Measurements from ENCODE around the gene ITSN2.
A peak's percentile ranks its signal among the peaks of the same experiment; 100 is the strongest.
"Not testable (repeated sequence)": the region's sequence is repeated elsewhere in the genome, so short reads cannot be mapped to it uniquely, and the experiment has no call there.

ITSN2 gene

DNA sequence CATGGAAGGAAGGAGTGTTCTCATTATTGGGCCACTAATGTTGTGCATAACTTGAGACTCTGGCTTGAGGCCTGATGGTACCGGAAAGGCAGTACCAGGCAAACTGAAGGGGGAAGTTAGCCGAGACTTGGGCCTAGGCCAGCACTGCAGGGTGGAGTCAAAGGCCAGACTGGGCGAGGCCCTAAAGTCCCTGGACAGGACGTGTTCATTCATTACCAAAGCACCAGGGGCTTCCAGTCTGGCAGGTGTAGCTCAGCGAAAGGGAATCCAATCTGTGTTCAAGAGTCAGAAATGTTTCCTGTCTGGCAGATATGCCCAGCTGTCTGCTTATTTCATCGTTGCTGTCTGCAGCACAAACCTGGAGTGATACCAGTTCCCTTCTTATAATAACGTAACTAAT is 4.7 kb upstream of the ITSN2 start:
- DNase-seq (ENCODE audit: extremely low spot score, insufficient read length, low read depth) (no peak), FAIRE-seq (peak; percentile 87)

DNA sequence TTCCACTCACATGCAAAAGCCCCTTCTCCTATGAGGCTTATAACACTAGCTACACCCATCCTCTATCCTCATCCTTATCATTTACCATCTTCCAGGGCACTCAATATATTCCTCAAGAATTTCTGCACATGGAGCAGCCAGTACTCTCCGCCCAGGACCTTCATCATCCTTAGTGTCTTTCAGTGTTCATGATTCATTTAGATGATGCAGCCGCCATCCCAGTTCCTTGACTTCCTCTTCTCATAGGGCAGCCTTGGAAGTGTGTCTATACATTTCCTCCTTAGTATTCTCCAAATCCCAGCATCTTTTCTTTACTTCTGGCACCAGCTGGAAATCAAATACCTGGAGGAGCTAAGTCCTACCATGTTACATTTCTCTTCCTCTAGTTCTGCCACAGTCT is 3.0 kb upstream of the ITSN2 start:
- DNase-seq (ENCODE audit: extremely low spot score, insufficient read length, low read depth), result no peak
- no peak for FAIRE-seq

DNA sequence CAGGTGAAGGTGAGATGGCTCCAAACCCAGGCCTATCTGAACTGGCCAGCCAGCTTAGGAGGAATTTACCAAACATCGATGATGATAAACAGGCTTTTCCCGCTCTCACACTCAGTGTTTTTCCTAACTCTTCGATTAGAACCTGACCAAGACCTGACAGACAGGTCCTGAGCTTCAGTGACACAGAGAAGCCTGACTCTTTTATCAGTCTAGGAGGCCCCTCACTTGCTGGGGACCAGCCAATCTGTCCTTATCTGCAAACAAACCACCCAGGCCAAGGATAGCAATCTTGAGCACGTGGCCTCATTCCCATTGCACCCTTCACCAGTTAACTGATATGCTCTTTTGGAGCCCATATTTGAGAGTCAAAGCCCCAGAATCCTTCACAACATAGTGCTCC is 1.9 kb upstream of the ITSN2 start:
- FAIRE-seq, result no peak
- DNase-seq (ENCODE audit: extremely low spot score, insufficient read length, low read depth), result no peak

DNA sequence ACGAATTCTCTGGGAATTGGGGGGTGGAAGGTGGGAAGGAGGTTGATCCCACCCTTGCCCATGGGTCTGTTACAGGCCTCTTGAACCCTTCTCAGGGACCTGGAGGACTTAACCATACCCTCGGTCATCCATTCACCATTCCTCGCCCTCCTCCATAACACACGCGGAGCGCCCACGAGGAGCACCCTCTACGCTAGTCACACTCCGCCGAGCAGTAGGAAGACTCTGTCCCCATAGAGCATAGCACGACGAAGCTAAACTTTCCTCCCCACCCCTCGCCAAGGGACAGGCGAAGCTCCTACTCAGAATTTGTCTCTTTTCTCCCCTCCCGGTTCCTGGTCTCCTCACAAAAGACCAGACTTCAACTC is 611 bp upstream of the ITSN2 start:
- DNase-seq (ENCODE audit: extremely low spot score, insufficient read length, low read depth) (no peak), FAIRE-seq (no peak)

DNA sequence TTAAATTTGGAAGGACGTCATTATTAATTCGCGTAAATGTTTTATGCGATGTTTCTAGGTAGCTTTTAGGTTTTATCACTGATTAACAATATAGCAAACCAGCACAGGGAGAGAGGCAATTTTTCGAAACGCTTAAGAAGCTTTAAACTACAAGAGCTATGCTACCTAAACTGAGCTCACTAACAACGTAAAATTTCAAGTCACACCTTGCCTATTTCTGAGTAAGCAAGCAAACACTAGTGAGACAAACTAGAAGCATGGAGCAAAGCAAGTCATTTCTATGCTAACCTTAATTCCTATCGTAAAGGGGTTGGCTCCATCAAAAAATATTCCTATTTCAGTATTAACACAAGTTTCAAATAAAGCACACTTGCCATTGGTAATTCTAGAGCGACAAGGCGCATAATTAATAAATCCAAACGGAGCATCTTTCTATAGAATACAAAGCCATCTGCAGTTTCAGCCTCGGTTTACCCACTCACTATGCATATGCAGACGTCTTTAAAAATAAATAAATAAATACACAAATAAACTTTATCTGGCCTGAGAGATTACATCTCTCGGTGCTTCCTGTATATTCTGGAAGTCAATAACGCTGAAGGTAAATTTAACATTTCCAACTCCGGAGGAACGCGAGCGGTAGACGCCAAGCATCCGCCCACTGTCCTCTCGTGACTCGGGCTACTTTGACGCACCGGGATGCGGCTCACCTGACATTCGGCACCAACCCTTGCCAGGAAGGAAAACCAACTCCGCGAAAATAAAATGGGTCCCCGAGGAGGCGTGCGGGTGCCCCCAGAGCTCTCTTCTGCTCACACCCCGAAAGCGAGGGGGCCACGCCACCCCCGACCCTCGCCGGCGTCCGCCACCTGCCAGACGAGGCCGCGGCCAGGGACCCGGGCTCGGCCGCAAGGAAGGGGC is 947 bp downstream of the ITSN2 start:
- peak; percentile 26 for FAIRE-seq
- no peak for DNase-seq (ENCODE audit: extremely low spot score, insufficient read length, low read depth)

DNA sequence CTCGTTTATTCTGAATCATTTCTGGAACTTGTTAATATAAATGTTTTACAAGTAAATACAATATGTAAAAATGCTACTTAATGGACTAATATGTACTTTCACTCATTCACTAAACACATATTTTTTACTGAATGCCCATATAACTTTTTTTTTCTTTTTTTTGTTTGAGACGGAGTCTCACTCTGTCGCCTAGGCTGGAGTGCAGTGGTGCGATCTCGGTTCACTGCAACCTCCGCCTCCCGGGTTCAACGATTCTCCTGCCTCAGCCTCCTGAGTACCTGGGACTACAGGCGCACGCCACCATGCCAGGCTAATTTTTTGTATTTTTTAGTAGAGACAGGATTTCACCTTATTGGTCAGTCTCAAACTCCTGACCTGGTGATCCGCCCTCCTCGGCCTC is 2.6 kb downstream of the ITSN2 start:
- not testable (repeated sequence) for DNase-seq (ENCODE audit: extremely low spot score, insufficient read length, low read depth); FAIRE-seq

DNA sequence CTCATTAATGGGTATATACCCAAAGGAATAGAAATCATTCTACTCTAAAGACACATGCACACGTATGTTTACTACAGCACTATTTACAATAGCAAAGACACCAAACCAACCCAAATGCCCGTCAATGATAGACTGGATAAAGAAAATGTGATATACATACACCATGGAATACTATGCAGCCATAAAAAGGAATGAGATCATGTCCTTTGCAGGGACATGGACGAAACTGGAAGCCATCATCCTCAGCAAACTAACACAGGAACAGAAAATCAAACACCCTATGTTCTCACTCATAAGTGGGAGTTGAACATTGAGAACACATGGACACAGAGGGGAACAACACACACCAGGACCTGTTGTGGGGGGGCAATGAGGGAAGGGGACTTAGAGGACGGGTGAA is 3.2 kb downstream of the ITSN2 start:
- not testable (repeated sequence) for FAIRE-seq; DNase-seq (ENCODE audit: extremely low spot score, insufficient read length, low read depth)

DNA sequence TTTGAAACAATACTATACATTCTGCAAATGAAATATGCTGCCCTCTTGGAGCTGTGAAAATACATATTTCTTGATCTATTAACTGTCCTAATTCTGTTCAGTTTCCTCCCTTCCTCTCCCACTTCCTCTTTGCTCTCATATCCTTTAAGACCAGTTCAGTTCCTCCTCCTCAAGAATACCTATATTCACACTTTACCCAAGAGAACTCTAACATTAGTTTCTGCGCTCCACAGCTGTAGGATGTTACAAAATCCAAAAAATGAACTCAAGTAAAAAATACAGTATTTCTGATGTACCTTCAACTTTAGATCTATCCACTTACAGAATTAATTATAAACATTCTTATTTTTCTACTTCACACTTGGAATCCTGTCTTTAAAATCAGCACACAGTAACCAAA is 5.4 kb downstream of the ITSN2 start:
- peak; percentile 65 for FAIRE-seq
- no peak for DNase-seq (ENCODE audit: extremely low spot score, insufficient read length, low read depth)

DNA sequence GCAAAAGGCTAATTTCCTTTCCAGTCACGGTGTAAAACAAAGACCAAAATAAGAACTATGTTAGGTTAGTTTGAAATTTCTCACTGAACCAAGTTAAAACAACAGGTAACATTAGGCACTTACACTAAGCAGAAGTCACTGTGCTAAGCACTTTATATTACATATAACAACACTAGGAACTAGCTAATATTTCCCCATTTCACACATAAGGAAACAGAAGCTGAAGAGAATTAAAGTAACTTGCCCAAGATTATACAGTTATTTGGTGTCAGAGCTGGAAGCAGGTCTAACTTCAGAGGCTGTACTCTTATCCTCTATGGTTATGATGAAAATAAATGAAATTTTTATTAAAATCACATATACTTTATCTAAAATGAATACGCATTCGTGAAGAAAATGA is 5.9 kb downstream of the ITSN2 start:
- FAIRE-seq (peak; percentile 15), DNase-seq (ENCODE audit: extremely low spot score, insufficient read length, low read depth) (no peak)

DNA sequence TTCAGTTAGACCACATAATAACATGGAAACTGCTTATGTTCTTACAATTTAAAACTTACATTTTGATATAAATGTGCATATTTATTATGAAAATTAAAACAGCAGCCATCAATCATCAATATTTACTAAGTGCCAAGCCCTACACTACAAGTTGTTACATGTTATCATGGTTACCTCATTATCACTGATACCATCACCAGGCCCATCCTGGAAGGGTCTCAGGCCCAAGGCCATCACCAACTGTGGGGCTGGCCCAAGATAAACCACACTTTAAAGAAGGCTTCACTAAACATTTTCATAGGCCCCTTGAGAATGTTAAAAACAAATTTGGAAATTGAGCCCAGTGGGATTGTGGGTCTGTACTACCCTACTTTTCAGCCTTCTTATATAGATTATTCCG is 6.4 kb downstream of the ITSN2 start:
- FAIRE-seq (no peak), DNase-seq (ENCODE audit: extremely low spot score, insufficient read length, low read depth) (no peak)

DNA sequence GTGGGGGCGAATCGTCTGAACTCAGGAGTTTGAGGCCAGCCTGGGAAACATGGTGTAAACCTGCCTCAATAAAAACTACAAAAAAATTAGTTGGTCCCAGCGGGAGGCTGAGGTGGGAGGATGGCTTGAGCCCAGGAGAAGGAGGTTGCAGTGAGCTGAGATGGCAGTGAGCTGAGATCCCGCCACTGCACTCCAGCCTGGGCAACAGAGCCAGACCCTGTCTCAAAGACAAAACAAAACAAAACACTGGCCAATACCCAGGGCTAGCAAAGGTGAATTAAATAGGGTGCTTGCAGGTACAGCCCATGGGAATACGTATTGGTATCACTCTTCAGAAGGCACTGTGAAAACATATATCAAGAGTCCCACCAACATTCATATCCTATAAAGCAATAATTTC is 7.0 kb downstream of the ITSN2 start:
- no peak for DNase-seq (ENCODE audit: extremely low spot score, insufficient read length, low read depth)
- FAIRE-seq, result no peak

DNA sequence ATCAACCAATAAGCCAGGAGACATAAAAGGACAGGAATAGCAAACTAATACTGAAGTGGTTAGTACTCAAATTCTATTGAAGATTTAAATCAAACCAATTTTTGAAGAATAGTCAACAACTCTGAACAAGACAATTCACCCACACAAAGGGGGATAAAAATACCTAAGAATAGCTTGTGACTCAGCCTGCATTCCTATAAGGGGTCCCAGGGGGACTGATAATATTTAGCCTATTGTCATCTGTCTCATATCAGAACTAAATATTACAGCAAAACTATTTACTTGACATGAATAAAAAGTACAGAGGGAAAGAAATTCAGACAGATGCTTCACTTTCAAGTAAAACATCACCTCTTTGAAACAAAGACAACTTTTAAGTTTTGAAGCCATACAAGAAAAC is 7.7 kb downstream of the ITSN2 start:
- DNase-seq (ENCODE audit: extremely low spot score, insufficient read length, low read depth), result no peak
- FAIRE-seq, result no peak

DNA sequence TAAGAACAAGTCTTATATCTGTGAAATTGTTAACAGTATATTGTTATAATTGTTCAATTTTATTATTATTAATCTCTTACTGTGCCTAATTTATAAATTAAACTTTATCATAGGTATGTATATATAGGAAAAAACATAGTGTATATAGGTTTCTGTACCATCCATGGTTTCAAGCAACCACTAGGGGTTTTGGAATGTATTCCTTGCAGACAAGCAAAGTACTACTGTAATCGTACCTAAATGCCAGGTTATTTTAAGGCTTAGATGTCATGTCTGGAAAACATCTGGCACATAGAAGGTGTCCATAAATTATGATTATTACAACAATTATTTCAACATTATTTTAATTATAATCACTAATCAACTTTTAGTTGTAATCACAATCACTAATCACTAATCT is 8.4 kb downstream of the ITSN2 start:
- no peak for FAIRE-seq
- no peak for DNase-seq (ENCODE audit: extremely low spot score, insufficient read length, low read depth)

DNA sequence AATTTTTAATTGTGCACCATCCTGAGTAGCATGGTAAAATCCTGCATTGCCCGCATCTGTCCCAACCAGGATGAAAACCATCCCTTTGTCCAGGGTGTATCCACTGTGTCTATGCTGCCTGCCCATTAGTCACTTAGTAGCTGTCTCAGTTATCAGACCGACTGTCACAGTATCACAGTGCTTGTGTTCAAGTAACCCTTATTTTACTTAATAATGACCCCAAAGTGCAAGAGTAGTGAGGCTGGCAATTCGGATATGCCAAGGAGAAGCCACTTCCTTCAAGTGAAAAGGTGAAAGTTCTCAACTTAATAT is 8.8 kb downstream of the ITSN2 start:
- FAIRE-seq (no peak), DNase-seq (ENCODE audit: extremely low spot score, insufficient read length, low read depth) (no peak)

DNA sequence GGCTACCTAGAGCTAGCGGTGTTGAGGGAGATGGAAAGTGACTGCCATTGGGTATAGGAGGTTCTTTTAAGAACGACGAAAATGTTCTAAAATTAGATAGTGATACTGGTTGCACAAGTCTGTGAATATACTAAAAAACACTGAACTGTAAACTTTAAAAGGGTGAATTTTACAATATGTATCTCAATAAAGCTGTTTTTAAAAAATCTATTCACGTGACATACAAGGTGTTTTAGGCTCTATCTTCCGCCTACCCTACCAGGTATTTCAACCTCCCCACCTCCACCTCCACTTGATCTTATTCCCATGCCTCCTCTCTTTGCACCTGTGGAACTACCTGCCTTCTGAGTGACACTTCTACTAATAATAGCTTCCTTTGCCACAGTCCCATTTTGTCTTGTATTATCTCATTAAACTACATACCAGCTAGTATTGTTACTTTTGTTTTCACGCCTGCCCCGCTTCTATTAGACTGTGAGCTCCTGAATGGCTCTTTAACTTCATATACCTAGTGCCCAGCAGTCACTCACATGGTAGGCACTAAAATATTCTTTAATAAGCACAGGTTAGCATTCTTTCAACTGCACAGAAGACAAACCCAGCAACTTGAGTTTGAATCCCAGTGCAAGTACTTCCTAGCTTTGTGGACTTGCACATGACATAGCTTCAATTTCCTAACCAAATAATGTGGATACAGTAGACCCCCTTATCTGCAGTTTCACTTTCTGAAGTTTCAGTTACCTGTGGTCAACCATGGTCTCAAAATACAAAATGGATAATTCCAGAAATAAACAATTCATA is 9.3 kb downstream of the ITSN2 start:
- DNase-seq (ENCODE audit: extremely low spot score, insufficient read length, low read depth) (no peak), FAIRE-seq (peak; percentile 31)

DNA sequence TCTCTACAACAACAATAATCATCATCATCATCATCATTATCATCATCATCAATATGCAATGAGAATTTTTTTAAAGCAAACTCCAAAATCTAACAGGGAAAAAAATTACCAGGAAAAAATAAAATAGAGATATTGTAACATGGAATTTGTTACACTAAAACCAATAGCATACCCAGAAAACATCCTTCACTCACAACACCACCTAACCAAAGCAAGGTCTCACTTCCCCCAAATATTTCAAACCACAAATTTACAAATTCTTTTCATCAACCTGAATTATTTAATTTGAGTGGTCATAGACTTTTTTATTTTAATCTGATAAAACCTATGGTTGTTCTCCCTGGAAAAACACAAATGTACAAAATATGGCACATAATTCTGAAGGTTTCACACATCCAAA is 11.2 kb downstream of the ITSN2 start:
- DNase-seq (ENCODE audit: extremely low spot score, insufficient read length, low read depth), result no peak
- FAIRE-seq, result no peak

DNA sequence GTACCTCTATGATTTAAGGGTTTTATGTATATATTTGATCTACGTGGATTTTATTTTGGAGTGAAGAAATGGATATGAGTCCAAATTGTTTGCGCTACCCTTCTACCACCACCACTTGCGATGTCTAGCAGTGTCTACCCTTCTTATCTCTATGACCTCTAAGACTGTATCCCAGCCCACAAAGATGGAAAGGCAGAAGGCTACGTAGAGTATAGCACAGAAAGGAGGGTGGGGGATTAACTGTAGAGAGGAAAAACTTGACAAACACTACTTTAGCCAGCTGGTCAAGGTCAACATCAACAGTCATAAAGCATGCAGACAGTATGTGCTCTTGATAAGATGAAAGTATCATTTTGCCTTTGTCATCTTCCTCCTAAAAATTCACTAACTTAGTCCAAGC is 14.4 kb downstream of the ITSN2 start:
- FAIRE-seq (peak; percentile 38), DNase-seq (ENCODE audit: extremely low spot score, insufficient read length, low read depth) (no peak)

DNA sequence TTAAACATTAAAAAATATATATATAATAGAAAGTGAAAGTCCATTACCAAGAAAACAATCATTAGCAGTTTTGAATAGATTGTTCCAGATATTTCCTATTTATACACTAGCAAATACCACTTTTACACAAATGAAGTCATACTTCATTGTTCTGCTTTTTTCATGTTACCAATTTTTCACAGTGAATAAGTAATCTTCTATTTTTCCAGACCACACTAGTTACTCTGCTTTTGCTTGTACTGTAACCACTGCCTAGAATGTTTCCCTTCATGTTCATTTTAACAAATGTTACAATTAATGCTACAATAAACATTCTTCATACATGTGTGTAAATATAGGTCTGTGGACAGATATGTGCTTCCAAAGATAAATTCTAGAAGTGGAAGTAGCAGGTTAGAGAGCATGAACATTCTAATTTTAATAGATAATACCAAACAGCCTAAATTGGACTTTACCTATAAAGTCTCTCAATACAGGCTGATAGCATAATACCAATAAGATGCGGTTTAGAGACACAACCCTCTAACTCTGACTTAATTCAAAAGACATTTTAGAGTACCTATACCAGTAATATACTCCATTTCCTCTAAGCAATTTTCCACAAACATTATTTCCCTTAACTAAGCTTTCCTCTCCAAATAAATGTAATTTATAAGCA is 17.0 kb downstream of the ITSN2 start:
- FAIRE-seq, result peak; percentile 92

DNA sequence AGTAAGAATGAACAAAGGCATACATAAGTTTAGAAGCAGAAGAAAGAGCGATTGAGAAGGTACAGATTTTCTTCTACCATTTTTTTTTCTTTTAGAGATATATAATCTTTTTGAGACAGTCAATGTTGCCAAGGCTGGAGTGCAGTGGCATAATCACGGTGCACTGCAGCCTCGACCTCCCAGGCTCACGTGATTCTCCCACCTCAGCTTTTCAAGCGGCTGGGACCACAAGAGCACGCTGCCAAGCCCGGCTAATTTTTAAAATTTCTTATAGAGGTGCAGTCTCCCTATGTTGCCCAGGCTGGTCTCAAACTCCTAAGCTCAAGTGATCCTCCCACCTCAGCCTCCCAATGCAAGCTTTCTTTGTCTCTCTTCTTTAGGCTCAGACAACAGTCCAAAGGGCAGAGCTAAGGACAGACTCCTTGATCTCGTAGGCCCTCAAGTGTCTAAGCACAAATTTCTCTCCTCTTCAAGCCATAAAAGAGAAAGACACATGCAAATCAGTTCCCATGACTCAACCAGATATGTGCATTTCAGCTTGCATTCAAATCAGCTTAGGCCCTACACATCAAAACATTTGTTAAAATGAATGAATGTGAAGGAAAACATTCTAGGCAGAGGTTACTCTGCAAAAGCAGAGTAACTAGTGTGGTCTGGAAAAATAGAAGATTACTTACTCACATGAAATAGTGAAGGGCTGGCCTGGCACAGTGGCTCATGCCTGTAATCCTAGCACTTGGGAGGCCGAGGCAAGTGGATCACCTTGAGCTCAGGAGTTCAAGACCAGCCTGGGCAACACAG is 18.0 kb downstream of the ITSN2 start:
- DNase-seq (ENCODE audit: extremely low spot score, insufficient read length, low read depth), result no peak
- FAIRE-seq, result peak; percentile 96

More for the DNA sequence above, 17.0 kb downstream of the ITSN2 start:
- no peak for DNase-seq (ENCODE audit: extremely low spot score, insufficient read length, low read depth)

DNA sequence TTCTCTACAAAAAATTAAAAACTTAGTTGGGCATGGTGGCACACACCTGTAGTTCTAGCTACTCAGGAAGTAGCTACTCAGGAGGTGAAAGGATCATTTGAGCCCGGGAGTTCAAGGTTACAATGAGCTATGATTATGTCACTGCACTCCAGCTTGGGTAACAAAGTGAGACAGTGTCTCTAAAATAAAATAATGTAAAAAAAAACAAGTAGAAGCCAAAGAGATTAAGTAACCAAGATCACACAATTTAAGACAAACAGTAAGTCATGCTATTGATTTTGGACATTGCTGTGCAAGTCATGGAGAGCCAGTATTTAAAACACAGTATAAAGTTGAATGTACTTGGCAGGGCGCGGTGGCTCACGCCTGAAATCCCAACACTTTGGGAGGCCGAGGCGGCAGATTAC is 20.5 kb downstream of the ITSN2 start:
- DNase-seq (ENCODE audit: extremely low spot score, insufficient read length, low read depth), result no peak

More for the DNA sequence above, 20.5 kb downstream of the ITSN2 start:
- FAIRE-seq, result no peak

All from GM18507 (cell line).